HG02852 (cell line): Measurements from ENCODE around the gene DXO.
"Not testable (repeated sequence)": the region's sequence is repeated elsewhere in the genome, so short reads cannot be mapped to it uniquely, and the experiment has no call there.

ENCODE experiments used
- ATAC-seq: cut with Tn5 transposase; IDR thresholded peaks from one replicate; pipeline ENCODE4 v1.9.1; 2021; ENCODE audit warnings: mild to moderate bottlenecking, moderate library complexity; ENCODE audit not compliant: unreplicated experiment

The DXO gene

GRCh38 chr6:31971993-31972708 is at the start of gene DXO:
DXO (minus strand) TSS chr6:31972138; CDS start chr6:31971675, 463 bp downstream.
- peak; percentile 90 for ATAC-seq

- ATAC-seq: not testable (repeated sequence)
These were observed 42.6 kb upstream of the DXO start, which contains the start of gene C4B for GRCh38 chr6:32014547-32014946. C4B (plus strand) TSS chr6:32014795; CDS start chr6:32014846, 51 bp downstream.

- not testable (repeated sequence) for ATAC-seq
These were observed 41.8 kb upstream of the DXO start for GRCh38 chr6:32013738-32014137.

- not testable (repeated sequence) for ATAC-seq
These were observed 41.1 kb upstream of the DXO start for GRCh38 chr6:32012941-32013617.

- not testable (repeated sequence) for ATAC-seq
These were observed 39.1 kb upstream of the DXO start for GRCh38 chr6:32010856-32011530.

GRCh38 chr6:32009537-32009936 is 37.6 kb upstream of the DXO start:
- ATAC-seq: not testable (repeated sequence)

GRCh38 chr6:32008616-32009015 is 36.7 kb upstream of the DXO start:
- not testable (repeated sequence) for ATAC-seq

GRCh38 chr6:32008037-32008436 is 36.1 kb upstream of the DXO start:
- not testable (repeated sequence) for ATAC-seq

GRCh38 chr6:32007086-32007485 is 35.1 kb upstream of the DXO start:
- not testable (repeated sequence) for ATAC-seq

- not testable (repeated sequence) for ATAC-seq
These were observed 34.1 kb upstream of the DXO start for GRCh38 chr6:32005991-32006529.

GRCh38 chr6:32005538-32005880 is 33.6 kb upstream of the DXO start:
- not testable (repeated sequence) for ATAC-seq

- ATAC-seq: not testable (repeated sequence)
These were observed 33.1 kb upstream of the DXO start for GRCh38 chr6:32004864-32005537.

- ATAC-seq: not testable (repeated sequence)
These were observed 32.5 kb upstream of the DXO start for GRCh38 chr6:32004393-32004792.

GRCh38 chr6:32003301-32003700 is 31.4 kb upstream of the DXO start:
- not testable (repeated sequence) for ATAC-seq

GRCh38 chr6:32002546-32003268 is 30.8 kb upstream of the DXO start:
- not testable (repeated sequence) for ATAC-seq

GRCh38 chr6:31996385-31996784 is 24.4 kb upstream of the DXO start:
- ATAC-seq: not testable (repeated sequence)

GRCh38 chr6:31994421-31994820 is 22.5 kb upstream of the DXO start:
- ATAC-seq: not testable (repeated sequence)

- not testable (repeated sequence) for ATAC-seq
These were observed 17.4 kb upstream of the DXO start for GRCh38 chr6:31989363-31989762.

GRCh38 chr6:31981744-31982143 is 9.8 kb upstream of the DXO start, which contains the start of gene C4A:
C4A (plus strand) TSS chr6:31982057; CDS start chr6:31982108, 51 bp downstream.
- ATAC-seq: not testable (repeated sequence)

GRCh38 chr6:31980998-31981397 is 9.1 kb upstream of the DXO start:
- not testable (repeated sequence) for ATAC-seq
